RKO (cell line): ENCODE measurements around the gene DCUN1D2.

ENCODE experiments used
- DNase-seq: peaks from one replicate; pipeline ENCODE4 v3.0.0-alpha.2; 2016; ENCODE audit warnings: low spot score

Gene DCUN1D2

DNA sequence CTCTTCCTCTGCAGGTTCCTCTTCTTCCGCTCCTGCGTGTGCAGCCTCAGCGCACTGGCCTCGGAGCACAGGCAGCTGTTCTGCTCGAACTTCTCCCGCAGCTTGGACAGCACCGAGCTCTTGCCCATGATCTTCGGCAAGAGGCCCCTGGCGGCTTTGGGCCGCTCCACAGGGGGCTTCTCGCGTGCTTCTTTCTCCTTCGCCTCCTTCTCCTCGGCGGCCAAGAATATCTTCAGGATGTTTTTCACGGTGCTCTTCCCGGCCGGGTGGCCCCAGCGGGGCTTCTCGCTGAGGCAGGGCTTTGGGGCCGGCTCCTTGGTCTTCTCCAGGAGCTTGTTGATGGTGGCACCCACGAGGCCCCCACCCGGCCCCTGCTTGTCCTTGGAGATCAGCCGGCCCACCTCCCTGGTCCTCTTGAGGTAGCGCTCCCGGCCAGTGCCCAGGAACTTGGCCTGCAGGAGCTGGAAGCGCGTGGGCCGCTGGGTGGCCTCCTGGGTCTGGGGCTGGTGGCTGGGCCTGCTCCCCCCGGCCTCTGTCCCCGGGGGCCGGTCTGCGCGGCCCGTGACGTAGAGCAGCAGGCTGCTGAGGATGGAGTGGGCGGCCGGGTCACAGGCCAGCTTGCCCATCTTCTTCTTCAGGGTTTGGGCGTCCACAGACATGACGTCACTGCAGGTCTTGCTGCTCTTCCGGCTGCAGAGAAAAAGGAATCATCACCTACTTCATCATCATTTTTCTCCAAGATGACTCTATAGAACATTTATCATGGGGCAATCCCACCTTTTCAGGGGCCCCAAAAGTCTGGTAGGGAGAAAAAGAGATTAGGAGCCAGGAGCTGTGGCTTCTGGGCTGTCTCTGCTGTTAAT is 82.7 kb downstream of the DCUN1D2 start:
- DNase-seq, result no peak

DNA sequence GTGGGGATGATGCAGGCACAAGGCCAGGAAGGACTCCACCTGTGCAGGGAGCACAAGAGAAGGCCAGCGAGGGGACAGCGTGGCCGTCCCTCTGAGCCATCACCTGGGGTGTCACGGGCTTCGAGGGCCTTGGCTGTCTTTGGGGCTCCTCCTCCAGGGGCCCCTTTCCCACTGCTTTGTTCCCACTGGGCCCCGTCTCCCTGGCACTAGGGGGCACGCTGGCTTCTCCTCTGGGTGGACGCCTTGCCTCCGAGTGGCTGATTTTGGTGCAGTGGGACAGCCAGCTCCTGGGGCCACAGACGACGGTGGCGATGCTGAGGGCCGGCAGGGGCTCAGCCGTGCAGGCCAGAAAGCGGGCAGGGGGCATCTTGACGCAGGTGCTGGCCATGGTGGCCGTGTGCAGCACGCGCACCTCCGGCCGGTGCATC is 83.4 kb downstream of the DCUN1D2 start:
- no peak for DNase-seq

DNA sequence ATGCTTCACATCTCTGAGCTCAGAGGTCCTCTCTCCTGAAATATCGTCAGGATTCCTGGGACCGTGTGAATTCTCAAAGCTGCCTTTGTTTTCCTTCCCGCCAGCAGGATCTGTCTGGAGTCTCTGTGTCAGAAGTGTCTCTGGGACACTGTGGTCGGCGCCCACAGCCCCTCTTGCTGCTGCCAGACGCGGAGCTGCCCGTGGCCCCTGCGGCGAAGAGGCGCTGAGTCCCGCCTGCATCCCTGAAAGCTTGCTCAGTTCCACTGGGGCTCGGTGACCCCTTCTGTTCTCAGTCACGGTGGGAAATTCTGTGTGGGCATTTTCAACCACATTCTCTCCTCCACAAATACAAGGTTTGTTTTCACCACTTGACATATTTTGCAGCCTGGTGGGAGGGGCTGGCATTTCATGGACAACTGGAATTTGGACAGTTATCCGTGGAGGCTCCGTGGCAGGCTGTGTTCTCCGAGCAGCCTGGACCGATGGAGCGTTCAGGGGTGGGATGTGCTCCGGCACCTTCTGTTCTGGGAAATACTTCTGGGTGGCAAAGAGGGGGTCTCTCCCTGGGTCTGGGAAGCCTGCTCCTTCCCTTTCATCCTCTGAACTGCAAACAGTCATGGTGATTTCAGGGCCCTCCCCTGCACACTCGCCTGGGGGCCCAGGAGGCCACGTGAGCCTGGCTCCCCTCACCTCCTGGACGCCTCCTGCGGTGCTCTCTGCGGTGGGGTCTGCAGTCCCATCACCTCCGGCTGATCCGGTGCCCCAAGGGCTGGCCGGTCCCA is 84.0 kb downstream of the DCUN1D2 start:
- no peak for DNase-seq
